Left lobe of liver (tissue), 2 donors: ENCODE data around the gene FSCN2. TPM values are rescaled to one million over a fixed set of nuclear protein-coding genes. Genes with fewer than 3 reads are reported as not detected.
"Not testable (repeated sequence)": the region's sequence is repeated elsewhere in the genome, so short reads cannot be mapped to it uniquely, and the experiment has no call there.

Experiments used
- ATAC-seq: fragments of 200-7000 bp; cut with Tn5 transposase; one replicate; pipeline ENCODE4 v1.9.1; 2020; ENCODE audit warnings: mild to moderate bottlenecking, moderate library complexity
- DNase-seq: peaks from one replicate; pipeline ENCODE4 v3.0.0-alpha.2; 2020; ENCODE audit warnings: low spot score
- total RNA-seq: library from RNA; stranded (reverse); gene quantifications from one replicate; pipeline ENCODE4 v1.2.1, GENCODE V29; 2021
- donor health status: DM: no; HTN: no; CAD: no; lungs with moderate emphysema.
- donor health status: DM: no; HTN: yes; CAD: no.

The FSCN2 gene
- total RNA-seq, 1 donor from 2014 or later, result 0.18 TPM

GRCh38 chr17:81573794-81574642, 45.8 kb downstream of the FSCN2 start:
- DNase-seq, result no peak
- ATAC-seq, result no peak

GRCh38 chr17:81574643-81574956, 46.4 kb downstream of the FSCN2 start:
- DNase-seq, result no peak
- no peak for ATAC-seq

DNA sequence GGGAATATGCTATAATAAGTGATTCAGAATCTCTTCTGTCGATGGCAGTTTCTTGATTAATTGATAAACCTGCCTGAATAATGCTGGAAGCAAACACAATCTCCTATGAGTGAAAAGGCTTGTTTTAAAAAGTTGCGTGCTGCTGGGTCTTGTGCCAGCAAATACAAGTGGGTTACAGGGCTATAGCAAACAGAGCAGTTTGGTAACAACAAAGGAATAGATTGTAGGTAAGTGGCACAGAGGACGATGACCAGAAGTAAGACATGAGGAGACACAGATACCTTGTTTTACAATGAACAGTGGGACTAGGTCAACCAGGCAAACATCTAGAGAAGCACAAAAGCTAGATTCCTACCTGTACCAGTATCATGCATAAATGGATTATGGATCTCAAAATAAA, 47.7 kb downstream of the FSCN2 start:
- ATAC-seq (no peak), DNase-seq (no peak)

DNA sequence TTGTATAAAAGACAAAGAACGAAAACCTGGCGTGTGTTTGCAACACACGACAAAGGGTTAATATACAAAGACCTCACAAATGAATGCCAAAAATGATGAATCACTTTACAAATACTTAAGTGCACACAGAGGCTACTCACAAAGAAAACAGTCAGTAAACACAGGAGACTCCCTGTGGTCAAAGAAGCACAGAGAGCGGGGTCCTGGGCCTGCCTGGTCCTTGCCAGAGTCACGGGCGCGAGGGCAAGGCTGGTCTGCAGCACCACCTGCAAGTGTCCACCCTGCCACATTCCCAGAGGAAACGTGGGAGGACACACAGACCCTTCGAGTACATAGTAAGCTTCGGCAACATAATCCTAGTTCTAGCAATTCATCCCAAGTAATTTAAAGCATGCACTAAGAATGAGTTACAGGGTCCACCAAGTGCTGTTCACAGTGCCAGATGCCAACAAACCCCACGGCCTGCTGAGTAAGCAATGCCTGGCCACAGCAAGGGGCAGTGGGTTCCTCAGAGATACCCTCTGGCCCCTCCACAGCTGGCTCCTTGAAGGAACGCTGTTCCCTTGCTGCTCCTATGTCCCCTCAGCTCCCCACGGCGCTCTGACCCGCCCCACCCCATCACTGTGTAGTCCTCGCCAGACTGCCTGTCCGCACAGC, 48.6 kb downstream of the FSCN2 start:
- ATAC-seq (peak; percentile 22), DNase-seq (no peak)

DNA sequence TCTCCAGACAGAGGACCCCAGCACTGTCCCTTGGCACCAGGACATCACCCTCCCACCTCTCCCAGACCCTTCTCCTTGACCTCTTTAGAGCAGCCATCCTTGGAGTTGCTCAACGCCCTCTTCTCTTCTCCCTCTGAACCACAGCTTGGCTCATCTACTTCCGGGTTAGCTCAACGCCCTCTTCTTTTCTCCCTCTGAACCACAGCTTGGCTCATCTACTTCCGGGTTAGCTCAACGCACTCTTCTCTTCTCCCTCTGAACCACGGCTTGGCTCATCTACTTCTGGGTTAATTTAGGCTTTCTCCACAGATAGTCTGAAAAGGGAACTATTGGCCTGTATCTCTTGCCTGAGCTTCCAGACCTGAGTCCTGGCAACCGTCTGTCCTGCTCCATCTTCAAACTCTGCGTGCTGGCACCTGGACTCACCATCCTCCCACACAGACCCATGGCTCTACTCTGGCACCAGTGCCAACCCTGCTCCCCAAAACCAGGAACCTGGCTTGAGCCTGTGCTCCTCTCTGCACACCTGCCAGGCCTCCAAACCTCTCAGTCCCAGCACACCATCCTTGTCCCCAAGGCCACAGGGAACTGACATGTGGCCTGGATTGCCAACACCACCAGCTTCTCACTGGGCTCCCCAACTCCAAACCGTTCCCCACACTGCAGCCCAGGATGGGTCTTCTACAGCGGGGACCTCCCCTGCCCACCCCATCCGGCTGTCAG, 49.3 kb downstream of the FSCN2 start:
- ATAC-seq (no peak), DNase-seq (no peak)

GRCh38 chr17:81578038-81578441, 49.9 kb downstream of the FSCN2 start:
- peak; percentile 6 for ATAC-seq
- no peak for DNase-seq

- ATAC-seq, result no peak
- no peak for DNase-seq
These were observed 50.5 kb downstream of the FSCN2 start for GRCh38 chr17:81578561-81579225.

GRCh38 chr17:81579298-81579697, 51.1 kb downstream of the FSCN2 start:
- no peak for ATAC-seq

GRCh38 chr17:81579821-81580321, 51.7 kb downstream of the FSCN2 start:
- DNase-seq (no peak), ATAC-seq (no peak)

More at GRCh38 chr17:81579298-81579697, 51.1 kb downstream of the FSCN2 start:
- DNase-seq, result no peak

DNA sequence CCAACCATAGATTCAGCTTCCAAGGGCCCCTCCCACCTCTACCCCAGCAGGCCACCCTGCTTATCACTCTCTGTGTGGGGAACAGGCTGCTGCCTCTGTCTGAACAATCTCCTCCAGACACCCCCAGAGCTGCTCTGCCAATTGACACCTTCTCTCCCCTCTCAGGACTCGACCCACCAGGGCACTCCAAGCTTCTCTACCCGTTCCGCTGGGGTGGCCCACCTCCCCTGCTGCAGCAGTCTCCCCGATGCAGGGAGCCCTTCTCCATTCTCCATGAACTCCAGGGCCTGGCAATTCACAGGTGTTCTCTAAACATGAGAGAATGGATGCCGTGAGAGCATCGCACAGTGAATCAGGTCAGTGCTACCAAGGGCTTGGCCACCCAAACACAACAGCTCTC, 52.3 kb downstream of the FSCN2 start:
- ATAC-seq (no peak), DNase-seq (no peak)

DNA sequence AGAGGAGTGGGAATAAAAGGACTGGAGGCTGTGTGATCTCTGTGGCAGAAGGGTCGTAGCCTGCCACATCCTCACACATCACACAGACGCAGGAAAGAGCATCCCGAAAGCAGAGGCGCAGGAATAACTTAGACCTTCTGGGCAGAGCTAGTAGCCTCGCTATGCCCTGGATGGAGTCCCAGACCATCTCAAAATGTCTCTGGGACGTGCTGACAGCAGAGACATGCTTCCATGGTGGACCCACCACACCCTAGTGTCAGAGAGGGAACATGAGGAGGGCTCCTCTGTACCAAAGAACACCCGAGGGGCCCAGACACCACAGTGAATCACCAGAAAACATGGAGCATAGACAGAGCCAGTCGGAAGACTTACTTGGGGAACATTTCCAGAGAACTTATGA, 53.6 kb downstream of the FSCN2 start:
- no peak for ATAC-seq
- no peak for DNase-seq

DNA sequence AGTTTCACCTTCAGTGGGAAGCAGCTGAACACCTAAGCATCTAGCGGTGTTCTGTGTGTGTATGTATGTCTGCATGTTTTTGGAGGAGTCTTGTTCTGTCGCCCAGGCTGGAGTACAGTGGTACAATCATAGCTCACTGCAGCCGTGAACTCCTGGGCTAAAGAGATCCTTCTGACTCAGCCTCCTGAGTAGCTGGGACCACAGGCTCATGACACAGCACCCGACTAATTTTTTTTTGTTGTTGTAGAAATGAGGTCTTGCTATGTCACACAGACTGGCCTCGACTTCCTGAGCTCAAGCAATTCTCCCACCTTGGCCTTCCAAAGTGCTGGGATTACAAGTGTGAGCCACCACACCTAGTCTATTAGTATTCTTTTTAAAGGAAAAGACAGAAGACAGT, 54.2 kb downstream of the FSCN2 start:
- DNase-seq (no peak), ATAC-seq (no peak)

- ATAC-seq, result no peak
- no peak for DNase-seq
These were observed 54.6 kb downstream of the FSCN2 start for GRCh38 chr17:81582749-81583148.

GRCh38 chr17:81583589-81584342, 55.6 kb downstream of the FSCN2 start:
- DNase-seq (no peak), ATAC-seq (peak; percentile 61)

- not testable (repeated sequence) for DNase-seq, ATAC-seq
These were observed 56.6 kb downstream of the FSCN2 start for GRCh38 chr17:81584771-81585170.

- no peak for DNase-seq
- ATAC-seq, result no peak
These were observed 57.9 kb downstream of the FSCN2 start for GRCh38 chr17:81586096-81586495.
